EH (cell line): ENCODE data around the gene SLC17A6.

Experiments used
- DNase-seq: peaks from one replicate; pipeline ENCODE4 v3.0.0-alpha.2; 2015; ENCODE audit warnings: low read depth

The SLC17A6 gene

DNA sequence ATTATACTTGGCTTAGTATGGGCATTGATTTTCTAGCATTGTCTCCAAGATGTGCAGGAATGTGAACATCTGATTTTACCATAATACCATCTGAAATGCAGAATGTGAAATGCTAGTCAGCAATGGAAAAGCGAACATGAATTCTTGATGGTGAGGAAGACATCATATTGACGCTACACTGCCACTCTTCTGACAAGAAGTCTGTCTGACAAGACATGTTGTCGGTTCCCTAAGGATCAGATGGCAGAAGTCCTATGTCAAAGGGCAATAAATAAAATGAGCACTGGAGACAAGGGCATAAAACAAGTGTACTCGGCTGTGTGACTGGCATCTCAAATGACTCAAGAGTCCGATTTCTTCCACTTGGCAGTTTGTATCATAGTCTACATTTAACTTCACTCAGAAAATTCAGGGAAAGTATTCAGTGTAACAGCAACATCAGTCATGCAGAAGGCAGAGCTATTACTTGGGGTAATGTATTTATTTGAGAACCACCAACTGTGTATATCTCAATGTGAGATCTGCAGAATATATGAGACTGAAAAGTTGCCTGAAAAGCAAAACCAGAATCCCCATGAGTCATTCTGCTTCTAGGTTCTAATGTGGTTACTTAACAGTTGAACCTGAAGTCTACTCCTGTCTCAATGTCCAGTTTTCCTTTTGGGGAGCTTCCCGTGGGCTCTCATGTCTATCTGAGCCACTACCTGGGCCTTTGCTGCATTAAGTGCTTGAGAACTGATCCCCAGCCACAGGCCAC is 51.5 kb downstream of the SLC17A6 start:
- no peak for DNase-seq

DNA sequence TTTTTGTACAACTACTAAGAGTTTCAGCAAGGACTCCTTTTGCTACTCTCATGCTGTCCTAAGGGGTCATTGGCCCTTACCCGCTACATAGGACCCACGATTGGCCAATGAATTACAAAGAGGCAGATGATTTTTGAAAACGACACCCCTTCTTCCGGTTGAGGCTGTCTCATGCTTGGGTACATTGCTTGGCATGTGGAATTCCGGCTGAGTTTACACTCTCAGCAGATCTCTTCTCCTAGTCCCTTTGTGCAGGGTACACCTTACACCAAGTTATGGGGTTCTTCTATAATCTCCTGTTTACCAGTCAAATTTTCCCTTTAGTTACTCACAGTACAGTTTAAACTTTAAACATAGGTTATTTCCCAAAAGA is 52.1 kb downstream of the SLC17A6 start:
- no peak for DNase-seq

DNA sequence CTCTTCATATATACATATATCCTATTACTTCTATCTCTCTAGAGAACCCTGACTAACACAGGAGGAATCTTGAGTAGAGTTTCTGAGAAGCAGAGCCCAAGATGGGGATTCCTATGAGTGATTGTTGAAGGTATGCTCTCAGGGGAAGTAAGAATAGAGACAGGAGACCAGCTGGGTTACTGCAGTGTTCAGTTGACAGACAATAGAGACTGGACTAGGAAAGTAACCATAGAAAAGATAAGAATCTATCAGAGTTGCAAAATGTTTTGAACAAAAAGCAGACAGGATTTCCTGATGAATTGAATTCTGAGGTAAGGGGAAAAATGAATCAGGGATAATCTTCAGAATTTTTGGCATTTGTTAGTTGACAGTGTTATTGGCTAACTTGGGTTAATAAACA is 54.4 kb downstream of the SLC17A6 start:
- no peak for DNase-seq

DNA sequence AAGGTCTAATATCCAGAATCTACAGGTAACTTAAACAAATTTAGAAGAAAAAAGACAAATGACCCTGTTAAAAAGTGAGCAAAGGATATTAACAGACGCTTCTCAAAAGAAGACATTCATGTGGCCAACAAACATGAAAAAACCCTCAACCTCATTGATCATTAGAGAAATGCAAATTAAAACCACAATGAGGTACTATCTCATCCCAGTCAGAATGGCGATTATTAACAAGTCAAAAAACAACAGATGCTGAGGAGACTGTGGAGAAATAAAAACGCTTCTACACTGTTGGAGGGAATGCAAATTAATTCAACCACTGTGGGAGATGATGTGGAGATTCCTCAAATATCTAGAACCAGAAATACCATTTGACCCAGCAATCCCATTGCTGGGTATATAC is 67.2 kb downstream of the SLC17A6 start:
- no peak for DNase-seq

- no peak for DNase-seq
Measured at GRCh38 chr11:22407267-22407666, 69.1 kb downstream of the SLC17A6 start.

GRCh38 chr11:22407921-22408320 is 69.7 kb downstream of the SLC17A6 start:
- no peak for DNase-seq

- no peak for DNase-seq
Measured at GRCh38 chr11:22415476-22415875, 77.3 kb downstream of the SLC17A6 start.

DNA sequence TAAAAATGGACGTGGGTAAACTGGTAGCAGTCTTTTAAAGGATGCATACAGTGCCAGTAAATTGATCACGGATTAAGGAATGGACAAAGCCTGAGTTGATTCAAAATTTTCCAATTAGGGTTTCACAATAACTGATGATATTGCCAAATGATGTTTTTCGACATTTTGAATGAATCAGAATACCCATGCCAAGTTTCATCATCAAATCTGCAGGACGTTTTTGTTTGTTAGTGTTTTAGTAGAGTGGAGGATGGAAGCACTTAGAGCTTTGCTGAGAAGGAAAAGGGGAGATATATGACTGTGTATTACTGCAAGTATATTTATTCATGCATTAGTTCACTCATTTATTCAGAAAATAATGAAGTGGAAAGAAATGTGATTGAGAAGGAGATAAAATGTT is 78.3 kb downstream of the SLC17A6 start:
- DNase-seq, result no peak

DNA sequence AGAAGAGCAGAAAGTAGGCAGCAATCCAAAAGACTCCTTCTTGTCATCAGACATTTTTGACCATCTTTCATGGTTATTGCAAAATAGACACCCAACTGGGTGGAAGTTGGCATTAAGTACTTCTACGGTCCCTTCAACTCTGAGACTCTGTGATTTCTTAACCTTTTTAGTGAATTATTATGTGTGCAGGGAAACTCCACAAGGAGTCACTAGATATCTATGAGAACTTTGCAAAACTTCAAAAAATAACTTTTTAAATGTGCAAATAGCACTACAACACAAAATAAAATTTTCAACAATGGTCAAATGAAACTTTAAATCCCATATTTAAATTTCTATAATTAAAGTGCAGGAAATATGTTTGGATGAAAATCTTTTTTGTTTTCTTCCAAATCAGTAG is 88.7 kb downstream of the SLC17A6 start:
- DNase-seq, result no peak
